CD4-positive, CD25-positive, alpha-beta regulatory T cell (primary cell): Measurements from ENCODE around the gene DENND5B. TPM values are rescaled to one million over a fixed set of nuclear protein-coding genes. Genes with fewer than 3 reads are reported as not detected.

Experiments used
- ATAC-seq, 2 donors: fragments of 150-1000 bp; cut with Tn5 transposase; one replicate each; pipeline ENCODE4 v1.10.0; 2021; ENCODE audit warnings: low read depth in 2 of 2, moderate number of reproducible peaks in 2 of 2, moderate library complexity in 1 of 2
- DNase-seq, 3 donors: peaks; one replicate each; pipeline versions ENCODE4 v3.0.0 to v3.0.0-alpha.2; 2012 to 2022; ENCODE audit warnings: mixed read lengths in 1 of 3
- H3K27ac ChIP-seq: one replicate; pipeline ENCODE4 v1.7.0; 2013; ENCODE audit warnings: mild to moderate bottlenecking, low read length; ENCODE audit not compliant: insufficient read depth, poor library complexity, severe bottlenecking
- H3K27me3 ChIP-seq: one replicate; pipeline ENCODE4 v1.7.0; 2013; ENCODE audit warnings: low read length; ENCODE audit not compliant: control insufficient read depth, insufficient read depth
- H3K36me3 ChIP-seq: one replicate; pipeline ENCODE4 v1.7.0; 2013; ENCODE audit warnings: mild to moderate bottlenecking, low read length, moderate library complexity; ENCODE audit not compliant: control insufficient read depth, insufficient read depth
- H3K4me1 ChIP-seq: 2 replicates; pipeline ENCODE4 v1.7.0; 2013; ENCODE audit warnings: mild to moderate bottlenecking, low read length; ENCODE audit not compliant: insufficient read depth, control insufficient read depth, poor library complexity, severe bottlenecking
- H3K4me3 ChIP-seq: one replicate; pipeline ENCODE4 v1.7.0; 2013; ENCODE audit warnings: low read depth, mild to moderate bottlenecking, low read length, moderate library complexity
- H3K9me3 ChIP-seq, 2 experiments: 1 replicate in 1 of 2; 2 replicates in 1 of 2; pipeline ENCODE4 v1.7.0; 2013; ENCODE audit warnings: low read length in 2 of 2, mild to moderate bottlenecking in 1 of 2, moderate library complexity in 1 of 2; ENCODE audit not compliant: control insufficient read depth in 2 of 2
- H3K27ac Mint-ChIP-seq, 3 donors: one replicate each; pipeline ENCODE4 v1.8.0; 2020 to 2022; ENCODE audit warnings: mild to moderate bottlenecking in 3 of 3, mixed read lengths in 3 of 3, moderate library complexity in 2 of 3
- H3K27me3 Mint-ChIP-seq: one replicate; pipeline ENCODE4 v1.8.0; 2022; ENCODE audit warnings: mild to moderate bottlenecking, mixed read lengths
- H3K36me3 Mint-ChIP-seq: one replicate; pipeline ENCODE4 v1.8.0; 2020; ENCODE audit warnings: mixed read lengths
- H3K4me1 Mint-ChIP-seq, 4 donors: one replicate each; pipeline ENCODE4 v1.8.0; 2020 to 2022; ENCODE audit warnings: mixed read lengths in 4 of 4, mild to moderate bottlenecking in 1 of 4
- H3K4me3 Mint-ChIP-seq, 4 donors: one replicate each; pipeline ENCODE4 v1.8.0; 2020 to 2022; ENCODE audit warnings: mild to moderate bottlenecking in 4 of 4, mixed read lengths in 4 of 4, moderate library complexity in 3 of 4
- H3K9me3 Mint-ChIP-seq, 7 donors: one replicate each; pipeline ENCODE4 v1.8.0; 2020 to 2022; ENCODE audit warnings: mixed read lengths in 7 of 7, mild to moderate bottlenecking in 3 of 7, moderate library complexity in 2 of 7
- polyA plus RNA-seq, 4 donors: library from polyadenylated mRNA; unstranded; fragments of 300-500 nt; fragmentation: Illumina TruSeq; gene quantifications; one replicate each; pipeline ENCODE4 v1.2.3, GENCODE V29; 2021
- total RNA-seq: library from RNA; stranded (reverse); gene quantifications from one replicate; pipeline ENCODE4 v1.2.3, GENCODE V29; 2022

The DENND5B gene
- total and polyA plus RNA-seq, 5 donors from 2014 or later, result 0.39 to 0.76 TPM; not detected in 3

- peak; percentile 42 to 50 for ATAC-seq
- DNase-seq, result no peak
- H3K4me1 ChIP-seq, result peaks cover 20% of the 10 kb centered on the region
- H3K27ac ChIP-seq, result no peak overlapping the region
- no peak overlapping the region for H3K4me3 ChIP-seq
- peaks cover 62% of the 10 kb centered on the region for H3K27me3 Mint-ChIP-seq
- H3K9me3 ChIP-seq, result peaks cover 0 to 2% of the 10 kb centered on the region in 2 experiments
- H3K36me3 Mint-ChIP-seq, result no peaks in the 10 kb centered on the region
- peak overlapping the region in 1 of 3 donors; percentile 4 for H3K27ac Mint-ChIP-seq
- H3K4me1 Mint-ChIP-seq, result peaks cover 4 to 19% (median 8%) of the 10 kb centered on the region in 4 donors
- H3K36me3 ChIP-seq, result no peaks in the 10 kb centered on the region
- H3K9me3 Mint-ChIP-seq, result peaks cover 0 to 2% (median 0%) of the 10 kb centered on the region in 7 donors
- peak overlapping the region; percentile 62 to 90 (median 80) for H3K4me3 Mint-ChIP-seq
- peaks cover 38% of the 10 kb centered on the region for H3K27me3 ChIP-seq
Measured at GRCh38 chr12:31589904-31590641, 863 bp downstream of the DENND5B start.

GRCh38 chr12:31589598-31589903 is 1.4 kb downstream of the DENND5B start:
- no peak overlapping the region for H3K27ac ChIP-seq
- ATAC-seq, result peak in 1 of 2 donors; percentile 56
- H3K4me3 ChIP-seq, result no peak overlapping the region
- Mint-ChIP-seq H3K4me1 (peaks cover 4 to 19% (median 8%) of the 10 kb centered on the region in 4 donors), H3K4me3 (peak overlapping the region; percentile 62 to 90 (median 80)), H3K27ac (peak overlapping the region in 1 of 3 donors; percentile 4), H3K27me3 (peaks cover 62% of the 10 kb centered on the region), H3K36me3 (no peaks in the 10 kb centered on the region), H3K9me3 (peaks cover 0 to 2% (median 0%) of the 10 kb centered on the region in 7 donors)
- peak in 1 of 3 donors; percentile 13 for DNase-seq
- peaks cover 0 to 2% of the 10 kb centered on the region in 2 experiments for H3K9me3 ChIP-seq
- H3K27me3 ChIP-seq, result peaks cover 40% of the 10 kb centered on the region
- H3K4me1 ChIP-seq, result peaks cover 20% of the 10 kb centered on the region
- H3K36me3 ChIP-seq, result no peaks in the 10 kb centered on the region

- Mint-ChIP-seq H3K9me3 (peaks cover 0 to 2% (median 0%) of the 10 kb centered on the region in 7 donors), H3K27me3 (peaks cover 65% of the 10 kb centered on the region), H3K4me1 (peaks cover 4 to 19% (median 8%) of the 10 kb centered on the region in 4 donors), H3K36me3 (no peaks in the 10 kb centered on the region), H3K4me3 (peak overlapping the region; percentile 14 to 59 (median 40)), H3K27ac (no peak overlapping the region)
- Histone ChIP-seq H3K27ac (no peak overlapping the region), H3K4me1 (peaks cover 20% of the 10 kb centered on the region), H3K36me3 (no peaks in the 10 kb centered on the region), H3K4me3 (no peak overlapping the region), H3K9me3 (peaks cover 0 to 2% of the 10 kb centered on the region in 2 experiments), H3K27me3 (peaks cover 40% of the 10 kb centered on the region)
- ATAC-seq, result no peak
- no peak for DNase-seq
Measured at GRCh38 chr12:31588976-31589375, 2.0 kb downstream of the DENND5B start.

- peaks cover 0 to 2% of the 10 kb centered on the region in 2 experiments for H3K9me3 ChIP-seq
- Mint-ChIP-seq H3K4me1 (peaks cover 4 to 15% (median 5%) of the 10 kb centered on the region in 4 donors), H3K9me3 (peaks cover 0 to 3% (median 0%) of the 10 kb centered on the region in 7 donors), H3K27me3 (peaks cover 50% of the 10 kb centered on the region), H3K36me3 (no peaks in the 10 kb centered on the region), H3K27ac (no peak overlapping the region), H3K4me3 (no peak overlapping the region)
- no peaks in the 10 kb centered on the region for H3K36me3 ChIP-seq
- H3K4me3 ChIP-seq, result no peak overlapping the region
- H3K4me1 ChIP-seq, result peaks cover 20% of the 10 kb centered on the region
- H3K27ac ChIP-seq, result no peak overlapping the region
- DNase-seq (no peak), ATAC-seq (no peak)
- peaks cover 33% of the 10 kb centered on the region for H3K27me3 ChIP-seq
Measured at GRCh38 chr12:31586728-31587127, 4.2 kb downstream of the DENND5B start.

- Mint-ChIP-seq H3K36me3 (no peaks in the 10 kb centered on the region), H3K27me3 (peaks cover 44% of the 10 kb centered on the region)
Measured at GRCh38 chr12:31585895-31586294, 5.0 kb downstream of the DENND5B start.

GRCh38 chr12:31585271-31585670 is 5.7 kb downstream of the DENND5B start:
- H3K27ac ChIP-seq, result no peak overlapping the region
- Mint-ChIP-seq H3K4me1 (peaks cover 0 to 10% (median 2%) of the 10 kb centered on the region in 4 donors), H3K4me3 (no peak overlapping the region), H3K27me3 (peaks cover 44% of the 10 kb centered on the region), H3K36me3 (no peaks in the 10 kb centered on the region), H3K27ac (no peak overlapping the region), H3K9me3 (peaks cover 0 to 3% (median 0%) of the 10 kb centered on the region in 7 donors)
- no peaks in the 10 kb centered on the region for H3K36me3 ChIP-seq
- H3K4me3 ChIP-seq, result no peak overlapping the region
- H3K27me3 ChIP-seq, result peaks cover 27% of the 10 kb centered on the region
- H3K4me1 ChIP-seq, result peaks cover 8% of the 10 kb centered on the region
- peaks cover 0 to 2% of the 10 kb centered on the region in 2 experiments for H3K9me3 ChIP-seq
- no peak for DNase-seq
- no peak for ATAC-seq

More at GRCh38 chr12:31585895-31586294, 5.0 kb downstream of the DENND5B start:
- peaks cover 0 to 10% (median 2%) of the 10 kb centered on the region in 4 donors for H3K4me1 Mint-ChIP-seq
- no peak overlapping the region for H3K4me3 Mint-ChIP-seq
- DNase-seq, result no peak
- no peaks in the 10 kb centered on the region for H3K36me3 ChIP-seq
- H3K4me1 ChIP-seq, result peaks cover 12% of the 10 kb centered on the region
- peaks cover 27% of the 10 kb centered on the region for H3K27me3 ChIP-seq
- no peak overlapping the region for H3K27ac ChIP-seq
- H3K9me3 ChIP-seq, result peaks cover 0 to 2% of the 10 kb centered on the region in 2 experiments
- ATAC-seq, result no peak
- H3K9me3 Mint-ChIP-seq, result peaks cover 0 to 3% (median 0%) of the 10 kb centered on the region in 7 donors
- no peak overlapping the region for H3K4me3 ChIP-seq
- H3K27ac Mint-ChIP-seq, result no peak overlapping the region

GRCh38 chr12:31584782-31585181 is 6.2 kb downstream of the DENND5B start:
- Mint-ChIP-seq H3K36me3 (no peaks in the 10 kb centered on the region), H3K4me3 (no peak overlapping the region), H3K27me3 (peaks cover 43% of the 10 kb centered on the region), H3K4me1 (peaks cover 0 to 9% (median 2%) of the 10 kb centered on the region in 4 donors), H3K9me3 (peaks cover 0 to 3% (median 0%) of the 10 kb centered on the region in 7 donors), H3K27ac (no peak overlapping the region)
- DNase-seq (no peak), ATAC-seq (no peak)
- Histone ChIP-seq H3K9me3 (peaks cover 0 to 2% of the 10 kb centered on the region in 2 experiments), H3K4me3 (no peak overlapping the region), H3K27me3 (peaks cover 27% of the 10 kb centered on the region), H3K36me3 (no peaks in the 10 kb centered on the region), H3K4me1 (peaks cover 3% of the 10 kb centered on the region), H3K27ac (no peak overlapping the region)
